GM12878 (cell line): ENCODE results near the gene ATG101.

Source experiments
- CTCF ChIP-seq, 3 experiments: IDR thresholded peaks in 2 of 3; conservative IDR thresholded peaks in 1 of 3; 2 replicates each; pipeline ENCODE4 v1.5.1; 2011; ENCODE audit warnings: low read depth in 3 of 3, low read length in 3 of 3, mild to moderate bottlenecking in 3 of 3, control low read depth in 2 of 3, moderate library complexity in 2 of 3, inconsistent platforms in 1 of 3, mixed read lengths in 1 of 3; ENCODE audit not compliant: control insufficient read depth in 2 of 3, insufficient read depth in 1 of 3; ENCODE audit errors: extremely low read depth in 1 of 3
- FOXM1 ChIP-seq: IDR thresholded peaks from 2 replicates; pipeline ENCODE4 v1.6.1; 2012; ENCODE audit warnings: low read depth, mild to moderate bottlenecking, inconsistent platforms, low read length, moderate library complexity
- MAX ChIP-seq: IDR thresholded peaks from 2 replicates; pipeline ENCODE4 v1.6.1; 2012; ENCODE audit warnings: low read depth, low read length, improper control_type of control experiment
- SP1 ChIP-seq: IDR thresholded peaks from one replicate; pipeline ENCODE4 v1.6.1; 2011; ENCODE audit warnings: low read depth, low read length
- SPI1 ChIP-seq: IDR thresholded peaks from 2 replicates; pipeline ENCODE4 v1.6.1; 2011; ENCODE audit warnings: low read depth, mild to moderate bottlenecking, low read length, moderate library complexity, borderline replicate concordance; ENCODE audit not compliant: insufficient read depth
- USF2 ChIP-seq: IDR thresholded peaks from 2 replicates; pipeline ENCODE4 v1.6.1; 2011; ENCODE audit warnings: low read depth, low read length, improper control_type of control experiment, borderline replicate concordance

DNA sequence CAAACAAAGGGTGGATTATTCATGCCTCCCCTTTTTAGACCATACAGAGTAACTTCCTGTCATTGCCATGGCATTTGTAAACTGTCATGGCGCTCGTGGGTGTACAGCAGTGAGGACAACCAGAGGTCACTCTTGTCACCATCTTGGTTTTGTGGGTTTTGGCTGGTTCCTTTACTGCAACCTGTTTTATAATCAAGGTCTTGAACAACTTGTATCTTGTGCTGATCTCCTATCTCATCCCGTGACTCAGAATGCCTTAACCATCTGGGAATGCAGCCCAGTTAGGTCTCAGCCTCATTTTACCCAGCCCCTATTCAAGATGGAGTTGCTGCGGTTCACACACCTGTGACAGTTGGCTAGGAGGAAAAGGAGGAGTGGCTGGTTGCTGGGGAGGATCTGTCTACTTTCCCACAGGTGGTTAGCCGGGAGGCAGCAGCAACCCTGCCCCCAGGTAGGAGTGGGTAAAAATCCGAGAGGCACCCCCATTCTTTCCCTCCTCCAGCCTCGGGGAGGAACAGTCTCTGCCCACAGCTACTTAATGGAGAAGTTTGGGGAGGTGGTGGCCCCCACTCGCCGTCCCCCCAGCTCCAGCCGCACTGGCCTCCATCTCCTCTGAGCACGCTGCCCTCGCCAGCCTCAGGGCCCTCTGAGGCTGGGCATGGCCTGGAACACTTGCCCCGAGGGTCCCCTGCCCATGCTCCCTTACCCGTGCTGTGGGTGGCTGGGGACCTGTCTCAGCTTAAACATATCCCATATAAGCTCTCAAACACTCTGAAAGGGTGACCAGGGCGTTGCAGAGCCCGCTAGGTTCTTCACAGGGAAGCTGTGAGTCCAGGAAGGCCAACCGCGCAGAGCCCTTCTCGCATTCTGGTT lies 51.4 kb downstream of the ATG101 start:
- no peak for TF ChIP-seq MAX
- TF ChIP-seq USF2: no peak
- no peak for TF ChIP-seq SP1
- TF ChIP-seq SPI1: no peak
- TF ChIP-seq FOXM1: no peak
- TF ChIP-seq CTCF (IDR thresholded peaks at IDR 0.05 in 2 of 3, conservative IDR thresholded peaks at IDR 0.05 in 1 of 3; ENCODE audit: control insufficient read depth in 2 of 3, extremely low read depth in 1 of 3, insufficient read depth in 1 of 3, low read depth in 3 of 3, low read length in 3 of 3): no peak
